Lung (tissue), 12 donors: ENCODE measurements around the gene SLC25A42. TPM values are rescaled to one million over a fixed set of nuclear protein-coding genes. Genes with fewer than 3 reads are reported as not detected.

Experiments
- ATAC-seq: fragments of 200-7000 bp; cut with Tn5 transposase; one replicate; pipeline ENCODE4 v1.9.1; 2020; ENCODE audit warnings: moderate number of reproducible peaks; ENCODE audit not compliant: insufficient read depth, low FRiP score
- DNase-seq, 3 donors: peaks; one replicate each; pipeline ENCODE4 v3.0.0-alpha.2; 2013 to 2017
- H3K27ac ChIP-seq, 2 donors: one replicate each; pipeline ENCODE4 v1.5.1; 2013; ENCODE audit warnings: mild to moderate bottlenecking in 2 of 2, moderate library complexity in 2 of 2, control low read depth in 1 of 2, inconsistent platforms in 1 of 2, low read depth in 1 of 2, low read length in 1 of 2
- H3K27me3 ChIP-seq, 3 donors: one replicate each; pipeline ENCODE4 v1.5.1; 2013; ENCODE audit warnings: low read length in 2 of 3; ENCODE audit not compliant: control insufficient read depth in 3 of 3, insufficient read depth in 3 of 3
- H3K36me3 ChIP-seq, 4 donors: one replicate each; pipeline ENCODE4 v1.5.1; 2013; ENCODE audit warnings: low read length in 4 of 4, mild to moderate bottlenecking in 1 of 4, moderate library complexity in 1 of 4; ENCODE audit not compliant: control insufficient read depth in 4 of 4, insufficient read depth in 4 of 4
- H3K4me1 ChIP-seq, 5 donors: one replicate each; pipeline ENCODE4 v1.5.1; 2013; ENCODE audit warnings: low read length in 5 of 5, mild to moderate bottlenecking in 2 of 5, moderate library complexity in 1 of 5; ENCODE audit not compliant: control insufficient read depth in 5 of 5, insufficient read depth in 5 of 5
- H3K4me3 ChIP-seq: one replicate; pipeline ENCODE4 v1.5.1; 2013; ENCODE audit warnings: mild to moderate bottlenecking, control low read depth, moderate library complexity
- H3K9ac ChIP-seq, 2 donors: one replicate each; pipeline ENCODE4 v1.5.1; 2013; ENCODE audit warnings: low read length in 2 of 2, control low read depth in 1 of 2; ENCODE audit not compliant: insufficient read depth in 1 of 2
- H3K9me3 ChIP-seq, 4 donors: one replicate each; pipeline ENCODE4 v1.5.1; 2013; ENCODE audit warnings: low read length in 3 of 4, mild to moderate bottlenecking in 1 of 4, moderate library complexity in 1 of 4; ENCODE audit not compliant: control insufficient read depth in 4 of 4, insufficient read depth in 3 of 4
- WGBS, 2 donors: extraction: QIAGEN DNeasy Blood & Tissue Kit; methylation state at CpG; one replicate each; pipeline ENCODE4 v1.1.7; 2013; 5-methylcytosine and 5-hydroxymethylcytosine counted together
- polyA plus RNA-seq, 2 donors: library from polyadenylated mRNA; stranded (reverse); fragments of 200-250 nt; gene quantifications; one replicate each; pipeline ENCODE4 v1.2.1, GENCODE V29; 2013
- total RNA-seq, 2 donors: library from RNA; depleted of rRNA in 1 of 2; stranded (reverse); fragments of >200 nt in 1 of 2; gene quantifications; one replicate each; pipeline ENCODE4 v1.2.1, GENCODE V29; 2014 to 2021
- TF ChIP-seq, protein P1 (sequence below): IDR thresholded peaks from 2 replicates; pipeline ENCODE4 v1.5.1; 2012; ENCODE audit warnings: mild to moderate bottlenecking; ENCODE audit errors: control extremely low read depth, extremely low read depth
- donor health status: control.
- donor health status: control.
- donor health status: Bipolar disorder and iron deficiency.
- donor health status: healthy.
- donor health status: DM: yes; HTN: yes; CAD: no.

SLC25A42 gene
- total and polyA plus RNA-seq, 4 donors = 5.8 to 10.1 (median 7.0) TPM

DNA sequence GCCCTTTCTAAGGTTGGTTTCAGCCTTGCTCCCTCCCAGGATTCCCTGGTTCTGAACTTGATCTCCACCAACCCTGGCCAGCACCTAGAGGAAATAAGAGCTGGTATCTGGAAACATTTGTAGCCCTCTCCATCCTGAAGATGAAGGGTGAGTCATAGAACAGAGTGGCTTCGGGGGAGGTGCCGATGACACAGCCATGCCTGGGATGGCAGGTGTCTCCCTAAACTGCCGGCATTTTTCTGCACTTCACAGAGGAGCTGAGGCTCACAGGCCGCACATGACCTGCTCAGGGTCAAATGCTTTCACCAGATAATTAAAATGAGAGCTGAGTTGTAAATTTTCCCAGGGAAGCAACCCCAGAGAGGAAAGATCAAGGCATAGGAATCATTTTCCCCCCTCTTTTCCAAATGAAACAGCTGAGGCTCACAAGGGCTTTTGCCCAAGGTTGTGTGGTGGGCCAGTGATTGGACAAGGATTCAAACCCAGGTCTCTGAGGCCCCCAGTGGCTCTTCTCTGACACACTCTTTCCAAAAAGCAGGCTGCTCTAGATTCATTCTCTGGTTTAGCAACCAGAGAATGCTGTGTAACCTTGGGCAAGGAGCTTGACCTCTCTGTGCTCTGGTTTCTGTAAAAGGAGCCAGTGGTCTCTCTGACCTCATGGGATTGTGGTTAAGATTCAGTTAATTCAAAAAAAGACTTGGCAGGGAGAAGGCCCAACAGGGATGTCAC is 1.2 kb upstream of the SLC25A42 start:
- H3K27ac ChIP-seq = peak overlapping the region; percentile 87 to 88
- no peak for ATAC-seq
- no peak for DNase-seq
- 77 to 95% methylated on average over 4 of the region's 4 CpGs for WGBS, 2 donors
- H3K4me1 ChIP-seq = peaks cover 2 to 15% (median 9%) of the 10 kb centered on the region in 5 donors
- peak overlapping the region; percentile 56 for H3K4me3 ChIP-seq
- no peaks in the 10 kb centered on the region for H3K9me3 ChIP-seq
- peaks cover 0 to 12% (median 9%) of the 10 kb centered on the region in 4 donors for H3K36me3 ChIP-seq
- H3K9ac ChIP-seq = no peak overlapping the region
- no peaks in the 10 kb centered on the region for H3K27me3 ChIP-seq
- TF ChIP-seq, protein P1, sequence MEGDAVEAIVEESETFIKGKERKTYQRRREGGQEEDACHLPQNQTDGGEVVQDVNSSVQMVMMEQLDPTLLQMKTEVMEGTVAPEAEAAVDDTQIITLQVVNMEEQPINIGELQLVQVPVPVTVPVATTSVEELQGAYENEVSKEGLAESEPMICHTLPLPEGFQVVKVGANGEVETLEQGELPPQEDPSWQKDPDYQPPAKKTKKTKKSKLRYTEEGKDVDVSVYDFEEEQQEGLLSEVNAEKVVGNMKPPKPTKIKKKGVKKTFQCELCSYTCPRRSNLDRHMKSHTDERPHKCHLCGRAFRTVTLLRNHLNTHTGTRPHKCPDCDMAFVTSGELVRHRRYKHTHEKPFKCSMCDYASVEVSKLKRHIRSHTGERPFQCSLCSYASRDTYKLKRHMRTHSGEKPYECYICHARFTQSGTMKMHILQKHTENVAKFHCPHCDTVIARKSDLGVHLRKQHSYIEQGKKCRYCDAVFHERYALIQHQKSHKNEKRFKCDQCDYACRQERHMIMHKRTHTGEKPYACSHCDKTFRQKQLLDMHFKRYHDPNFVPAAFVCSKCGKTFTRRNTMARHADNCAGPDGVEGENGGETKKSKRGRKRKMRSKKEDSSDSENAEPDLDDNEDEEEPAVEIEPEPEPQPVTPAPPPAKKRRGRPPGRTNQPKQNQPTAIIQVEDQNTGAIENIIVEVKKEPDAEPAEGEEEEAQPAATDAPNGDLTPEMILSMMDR = no peak

GRCh38 chr19:19064098-19064722 is 416 bp downstream of the SLC25A42 start:
- TF ChIP-seq, protein P1 = no peak
- DNase-seq (no peak), ATAC-seq (no peak)
- Histone ChIP-seq H3K4me3 (peak overlapping the region; percentile 58), H3K27ac (peak overlapping the region; percentile 46 to 79), H3K9me3 (no peaks in the 10 kb centered on the region), H3K4me1 (peaks cover 2 to 18% (median 12%) of the 10 kb centered on the region in 5 donors), H3K9ac (peak overlapping the region; percentile 55 to 65), H3K27me3 (no peaks in the 10 kb centered on the region), H3K36me3 (peaks cover 0 to 6% (median 4%) of the 10 kb centered on the region in 4 donors)
- 1 to 3% methylated on average over 23 to 29 of the region's 29 CpGs for WGBS, 2 donors

DNA sequence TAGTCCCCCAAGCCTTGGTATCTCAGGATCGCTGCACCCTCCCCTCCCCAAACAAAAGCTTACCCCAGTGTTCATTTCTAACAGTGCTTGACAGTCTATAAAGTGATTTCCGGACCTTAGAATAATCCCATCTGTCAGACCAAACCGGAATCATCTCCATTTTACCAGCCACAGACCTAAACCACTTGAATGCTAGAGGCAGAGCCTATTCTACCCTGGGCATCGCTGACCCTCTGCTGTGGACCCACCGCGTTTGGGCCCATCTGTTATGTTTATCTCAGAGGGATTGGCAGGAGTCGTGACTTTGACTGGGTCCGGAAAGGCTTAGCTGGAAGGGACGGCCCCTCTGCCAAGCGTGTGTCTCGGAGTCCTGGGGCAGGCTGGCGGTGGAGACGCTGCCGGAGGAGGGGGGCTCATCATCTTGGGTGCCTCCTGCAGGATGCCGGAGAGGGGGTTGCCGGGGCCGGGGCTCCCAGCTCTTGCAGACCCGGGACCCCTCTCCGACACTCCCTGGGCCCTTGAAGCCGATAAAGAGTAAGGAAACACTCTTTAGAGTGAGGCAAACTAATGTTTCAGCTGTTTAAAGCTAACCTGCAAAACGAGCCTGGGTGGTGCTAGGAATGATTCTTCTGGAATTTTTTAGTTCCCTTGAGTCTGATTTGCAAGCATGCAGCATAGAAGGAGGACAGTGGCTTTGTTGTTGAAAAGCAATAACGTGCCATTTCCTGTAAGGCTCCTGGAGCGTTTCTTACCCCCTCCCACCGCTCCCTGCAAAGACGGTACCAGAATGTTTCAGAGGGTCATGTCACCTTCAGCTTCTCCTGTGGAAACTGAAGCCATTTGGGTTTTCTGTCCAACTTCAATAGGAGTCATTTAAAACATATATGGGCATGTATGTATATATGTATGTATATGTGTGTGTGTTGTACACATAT is 1.3 kb downstream of the SLC25A42 start:
- ATAC-seq = no peak
- peak overlapping the region; percentile 27 to 44 for H3K27ac ChIP-seq
- H3K4me3 ChIP-seq = peak overlapping the region; percentile 27
- no peaks in the 10 kb centered on the region for H3K9me3 ChIP-seq
- 1% methylated on average over 25 of the region's 25 CpGs for WGBS, 2 donors
- H3K9ac ChIP-seq = peak overlapping the region; percentile 55 to 65
- DNase-seq = peak; percentile 26 to 50 (median 30)
- H3K36me3 ChIP-seq = peaks cover 0 to 3% (median 0%) of the 10 kb centered on the region in 4 donors
- H3K4me1 ChIP-seq = peaks cover 2 to 21% (median 16%) of the 10 kb centered on the region in 5 donors
- TF ChIP-seq, protein P1 = no peak
- H3K27me3 ChIP-seq = no peaks in the 10 kb centered on the region
